ENCODE data around the gene TAF11L5. TPM values are rescaled to one million over a fixed set of nuclear protein-coding genes. Genes with fewer than 3 reads are reported as not detected.
"Not testable (repeated sequence)": the region's sequence is repeated elsewhere in the genome, so short reads cannot be mapped to it uniquely, and the experiment has no call there.

Gene TAF11L5
- total and polyA plus RNA-seq, 2 experiments from 2014 or later, result not detected

DNA sequence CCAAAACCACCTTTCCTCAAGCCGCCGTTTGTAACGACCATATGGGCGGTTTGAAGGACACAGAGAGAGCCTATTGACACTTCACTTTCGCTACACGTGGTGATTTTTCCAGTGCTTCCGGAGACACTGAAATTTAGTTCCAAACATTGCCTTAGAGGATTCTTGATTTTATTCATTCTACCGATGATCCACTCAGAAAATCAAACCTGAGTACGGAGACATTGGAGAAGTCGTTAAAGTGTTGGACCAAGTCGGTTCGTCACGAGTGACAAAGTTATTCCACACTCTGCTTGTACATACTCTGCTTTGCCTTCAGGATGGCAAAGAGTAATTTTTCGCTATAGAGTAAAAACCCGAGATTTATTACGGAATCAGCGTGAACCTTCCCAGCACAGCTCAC is 1.5 kb downstream of the TAF11L5 start:
- H3K36me3 ChIP-seq (ENCODE audit: low read depth); DNase-seq; H4K20me1 ChIP-seq (ENCODE audit: insufficient read depth); H3K4me3 ChIP-seq; H3K9me3 ChIP-seq (ENCODE audit: low read depth); H3K27me3 ChIP-seq (replicated peaks; ENCODE audit: insufficient read depth); in situ Hi-C loops (cut with MboI); H3K9me2 ChIP-seq (ENCODE audit: insufficient read depth); H3K27ac ChIP-seq; H3K4me2 ChIP-seq (ENCODE audit: unreplicated experiment); H2AFZ ChIP-seq; H3K79me2 ChIP-seq (ENCODE audit: insufficient read depth); H3K4me1 ChIP-seq (ENCODE audit: insufficient read depth); H3F3A ChIP-seq (ENCODE audit: insufficient read depth); H3K9ac ChIP-seq: not testable (repeated sequence)
- WGBS, 2 experiments (ENCODE audit: low coverage in 1 of 2, low lambda C conversion rate in 2 of 2, missing lambda C conversion rate in 2 of 2), result 64 to 66% methylated on average over 13 of the region's 17 CpGs

DNA sequence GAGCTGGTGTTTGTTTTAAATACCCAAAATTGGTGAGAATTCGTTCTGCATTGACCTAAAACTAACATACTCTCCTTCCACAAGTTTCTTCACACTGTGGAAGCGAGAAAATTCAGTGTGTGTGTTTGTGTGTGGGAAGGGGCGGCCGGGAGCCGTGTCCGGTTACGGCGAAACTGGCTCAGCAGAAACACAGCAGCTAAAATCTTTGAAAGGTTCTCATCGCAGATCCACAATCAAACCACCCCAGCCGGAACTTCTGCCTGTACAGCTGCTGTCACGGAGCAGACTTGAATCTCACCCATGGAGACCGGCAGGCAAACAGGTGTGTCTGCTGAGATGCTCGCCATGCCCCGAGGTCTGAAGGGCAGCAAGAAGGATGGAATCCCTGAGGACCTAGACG is 3.3 kb downstream of the TAF11L5 start, which contains the start of gene TAF11L6:
TAF11L6 (plus strand) TSS at position 301 of the 400 bp plus-strand sequence.
- H3K79me2 ChIP-seq (ENCODE audit: insufficient read depth); H3K9ac ChIP-seq; H3K9me2 ChIP-seq (ENCODE audit: insufficient read depth); H3K9me3 ChIP-seq (ENCODE audit: low read depth); H3K4me1 ChIP-seq (ENCODE audit: insufficient read depth); H3K27me3 ChIP-seq (replicated peaks; ENCODE audit: insufficient read depth); H3K4me2 ChIP-seq (ENCODE audit: unreplicated experiment); H3F3A ChIP-seq (ENCODE audit: insufficient read depth); H3K36me3 ChIP-seq (ENCODE audit: low read depth); DNase-seq; H4K20me1 ChIP-seq (ENCODE audit: insufficient read depth); H3K27ac ChIP-seq; in situ Hi-C loops (cut with MboI); H2AFZ ChIP-seq; H3K4me3 ChIP-seq: not testable (repeated sequence)
- no CpG with 5 or more reads among the region's 15 CpGs for WGBS, 2 experiments (ENCODE audit: low coverage in 1 of 2, low lambda C conversion rate in 2 of 2, missing lambda C conversion rate in 2 of 2)

Small RNAs within 50 kb of the gene (small RNA-seq; reads per million reads assigned to genes)
- gene AC106774.3 (ENCODE audit: low read depth, low replicate concordance), result not detected

Other genes with a start within 250 kb of the TAF11L5 start
- gene TAF11L2, start 27.0 kb upstream of the TAF11L5 start, total RNA-seq (2014; rRNA removed; shearing (Covaris generic)), result not detected in 2 replicates
- gene TAF11L2, start 27.0 kb upstream of the TAF11L5 start, polyA plus RNA-seq (2016; fragmentation: Nextera tagmentation; extraction: Ambion mirVana), result not detected in 2 replicates
- not detected in 2 replicates for gene TAF11L3, start 6.9 kb upstream of the TAF11L5 start, total RNA-seq (2014; rRNA removed; shearing (Covaris generic))
- not detected in 2 replicates for gene TAF11L3, start 6.9 kb upstream of the TAF11L5 start, polyA plus RNA-seq (2016; fragmentation: Nextera tagmentation; extraction: Ambion mirVana)
- not detected in 2 replicates for gene TAF11L4, start 3.4 kb upstream of the TAF11L5 start, total RNA-seq (2014; rRNA removed; shearing (Covaris generic))
- not detected in 2 replicates for gene TAF11L4, start 3.4 kb upstream of the TAF11L5 start, polyA plus RNA-seq (2016; fragmentation: Nextera tagmentation; extraction: Ambion mirVana)
- not detected in 2 replicates for gene TAF11L6, start 3.4 kb downstream of the TAF11L5 start, total RNA-seq (2014; rRNA removed; shearing (Covaris generic))
- not detected in 2 replicates for gene TAF11L6, start 3.4 kb downstream of the TAF11L5 start, polyA plus RNA-seq (2016; fragmentation: Nextera tagmentation; extraction: Ambion mirVana)
- gene TAF11L7, start 60.5 kb downstream of the TAF11L5 start, total RNA-seq (2014; rRNA removed; shearing (Covaris generic)), result not detected in 2 replicates
- gene TAF11L7, start 60.5 kb downstream of the TAF11L5 start, polyA plus RNA-seq (2016; fragmentation: Nextera tagmentation; extraction: Ambion mirVana), result not detected in 2 replicates
- gene TAF11L8, start 65.7 kb downstream of the TAF11L5 start, total RNA-seq (2014; rRNA removed; shearing (Covaris generic)), result not detected in 2 replicates
- not detected in 2 replicates for gene TAF11L8, start 65.7 kb downstream of the TAF11L5 start, polyA plus RNA-seq (2016; fragmentation: Nextera tagmentation; extraction: Ambion mirVana)
- not detected in 2 replicates for gene TAF11L9, start 69.2 kb downstream of the TAF11L5 start, total RNA-seq (2014; rRNA removed; shearing (Covaris generic))
- gene TAF11L9, start 69.2 kb downstream of the TAF11L5 start, polyA plus RNA-seq (2016; fragmentation: Nextera tagmentation; extraction: Ambion mirVana), result not detected in 2 replicates
- not detected in 2 replicates for gene TAF11L10, start 72.6 kb downstream of the TAF11L5 start, total RNA-seq (2014; rRNA removed; shearing (Covaris generic))
- gene TAF11L10, start 72.6 kb downstream of the TAF11L5 start, polyA plus RNA-seq (2016; fragmentation: Nextera tagmentation; extraction: Ambion mirVana), result not detected in 2 replicates
- not detected in 2 replicates for gene TAF11L11, start 78.9 kb downstream of the TAF11L5 start, total RNA-seq (2014; rRNA removed; shearing (Covaris generic))
- not detected in 2 replicates for gene TAF11L11, start 78.9 kb downstream of the TAF11L5 start, polyA plus RNA-seq (2016; fragmentation: Nextera tagmentation; extraction: Ambion mirVana)
- not detected in 2 replicates for gene TAF11L12, start 85.2 kb downstream of the TAF11L5 start, total RNA-seq (2014; rRNA removed; shearing (Covaris generic))
- gene TAF11L12, start 85.2 kb downstream of the TAF11L5 start, polyA plus RNA-seq (2016; fragmentation: Nextera tagmentation; extraction: Ambion mirVana), result not detected in 2 replicates
- not detected in 2 replicates for gene TAF11L13, start 106.9 kb downstream of the TAF11L5 start, total RNA-seq (2014; rRNA removed; shearing (Covaris generic))
- gene TAF11L13, start 106.9 kb downstream of the TAF11L5 start, polyA plus RNA-seq (2016; fragmentation: Nextera tagmentation; extraction: Ambion mirVana), result not detected in 2 replicates
- not detected in 2 replicates for gene TAF11L14, start 109.2 kb downstream of the TAF11L5 start, total RNA-seq (2014; rRNA removed; shearing (Covaris generic))
- gene TAF11L14, start 109.2 kb downstream of the TAF11L5 start, polyA plus RNA-seq (2016; fragmentation: Nextera tagmentation; extraction: Ambion mirVana), result not detected in 2 replicates